Measurements from ENCODE around the gene PHKA2.

Gene PHKA2

GRCh38 chrX:18893536-18893935 lies 90.4 kb downstream of the PHKA2 start:
- H3K4me3 Mint-ChIP-seq: no peak overlapping the region
- ATAC-seq (no peak), DNase-seq (no peak)
- H3K4me1 Mint-ChIP-seq: peaks cover 4% of the 10 kb centered on the region
- H3K27me3 Mint-ChIP-seq: no peaks in the 10 kb centered on the region
- no peaks in the 10 kb centered on the region for H3K9me3 Mint-ChIP-seq
- no peaks in the 10 kb centered on the region for H3K36me3 Mint-ChIP-seq (ENCODE audit: low read depth)
- no peak overlapping the region for H3K27ac Mint-ChIP-seq

DNA sequence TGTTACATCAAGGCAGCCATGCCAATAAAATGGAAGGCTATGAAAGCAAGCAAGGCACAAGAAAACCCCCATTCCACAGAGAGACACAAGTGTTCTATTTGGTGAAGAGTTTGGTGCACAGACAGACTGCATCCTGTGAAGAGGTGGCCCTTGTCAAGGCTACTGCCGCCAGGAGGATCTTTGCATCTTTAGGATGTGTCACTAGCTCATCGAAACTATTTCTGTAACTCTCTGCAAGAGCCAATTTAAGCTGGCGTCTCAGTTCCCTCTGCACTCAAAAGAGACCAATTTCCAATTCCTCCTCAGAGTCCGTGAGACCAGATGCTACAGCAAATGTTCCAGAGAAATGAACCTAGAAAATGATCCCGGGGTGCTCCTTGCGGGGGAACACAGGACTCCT lies 91.0 kb downstream of the PHKA2 start:
- Mint-ChIP-seq H3K4me1 (peaks cover 6% of the 10 kb centered on the region), H3K27ac (no peak overlapping the region), H3K9me3 (no peaks in the 10 kb centered on the region), H3K36me3 (ENCODE audit: low read depth) (no peaks in the 10 kb centered on the region), H3K27me3 (no peaks in the 10 kb centered on the region), H3K4me3 (no peak overlapping the region)
- no peak for DNase-seq
- ATAC-seq: no peak

DNA sequence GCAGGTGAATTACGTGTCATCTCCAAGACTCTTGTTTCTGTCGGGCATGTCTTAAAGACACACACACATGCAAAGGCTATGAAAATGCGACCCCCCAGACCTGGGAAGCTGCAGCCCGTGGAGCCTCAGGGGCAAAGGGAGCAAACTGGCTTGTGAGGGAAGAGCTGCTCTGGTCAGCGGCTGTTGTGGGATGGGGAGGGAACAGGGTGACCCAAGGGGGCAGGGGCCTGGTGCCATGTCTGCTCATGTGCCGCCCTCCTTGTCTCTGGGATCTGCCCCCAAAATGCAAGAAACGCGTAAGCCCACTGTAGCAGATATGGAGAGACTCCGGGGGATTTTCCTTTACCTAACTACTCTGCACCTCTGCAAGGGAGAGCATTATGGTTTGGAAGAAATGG lies 92.4 kb downstream of the PHKA2 start:
- DNase-seq: no peak
- no peaks in the 10 kb centered on the region for H3K9me3 Mint-ChIP-seq
- H3K4me1 Mint-ChIP-seq: peaks cover 17% of the 10 kb centered on the region
- no peaks in the 10 kb centered on the region for H3K36me3 Mint-ChIP-seq (ENCODE audit: low read depth)
- H3K4me3 Mint-ChIP-seq: no peak overlapping the region
- ATAC-seq: no peak
- H3K27me3 Mint-ChIP-seq: no peaks in the 10 kb centered on the region
- no peak overlapping the region for H3K27ac Mint-ChIP-seq

DNA sequence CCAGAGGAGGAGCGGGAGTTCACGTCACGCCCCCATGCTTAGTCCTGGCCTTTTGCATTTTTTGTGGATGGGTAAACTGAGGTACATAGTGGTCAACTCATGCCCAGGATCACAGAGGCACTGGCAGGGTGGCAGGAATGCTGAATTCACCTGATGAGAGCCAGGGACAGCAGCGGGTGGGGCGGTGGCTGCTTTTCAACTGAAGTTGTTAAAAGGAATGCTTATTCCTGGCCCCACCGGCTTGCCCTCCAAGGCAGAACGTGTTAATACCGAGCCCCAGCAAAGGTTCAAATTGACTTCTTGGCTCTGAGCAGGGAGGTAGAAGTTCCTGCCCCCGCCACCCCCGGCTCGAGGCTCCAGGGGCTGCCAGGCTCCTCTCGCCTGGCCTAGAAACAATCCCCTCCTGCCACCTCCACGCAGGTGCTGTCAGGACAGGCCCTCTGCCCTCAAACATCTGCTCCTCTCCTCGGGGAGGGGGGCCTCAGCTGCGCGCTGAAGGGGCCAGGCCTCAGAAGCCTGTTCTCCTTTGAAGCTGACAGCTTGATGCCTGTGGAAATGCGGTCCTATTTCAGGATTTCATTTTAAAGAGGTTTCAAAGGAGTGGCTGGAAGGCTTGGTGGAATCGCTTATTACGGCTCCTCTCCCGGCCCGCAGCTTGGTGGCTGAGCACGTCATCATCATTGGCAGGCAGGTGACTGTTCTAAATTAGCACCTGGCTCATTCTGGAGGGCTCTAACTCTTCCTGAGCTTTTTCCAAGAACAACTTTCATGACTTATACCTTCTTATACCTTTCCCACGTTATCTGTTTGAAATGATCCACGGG lies 93.0 kb downstream of the PHKA2 start:
- Mint-ChIP-seq H3K9me3 (no peaks in the 10 kb centered on the region), H3K4me1 (peaks cover 23% of the 10 kb centered on the region), H3K4me3 (no peak overlapping the region), H3K27me3 (no peaks in the 10 kb centered on the region), H3K36me3 (ENCODE audit: low read depth) (no peaks in the 10 kb centered on the region), H3K27ac (no peak overlapping the region)
- DNase-seq (no peak), ATAC-seq (no peak)

GRCh38 chrX:18890049-18890381 lies 93.9 kb downstream of the PHKA2 start:
- H3K27me3 Mint-ChIP-seq: no peaks in the 10 kb centered on the region
- no peaks in the 10 kb centered on the region for H3K9me3 Mint-ChIP-seq
- H3K27ac Mint-ChIP-seq: no peak overlapping the region
- DNase-seq (no peak), ATAC-seq (no peak)
- H3K4me3 Mint-ChIP-seq: no peak overlapping the region
- H3K36me3 Mint-ChIP-seq (ENCODE audit: low read depth): no peaks in the 10 kb centered on the region
- peaks cover 32% of the 10 kb centered on the region for H3K4me1 Mint-ChIP-seq

DNA sequence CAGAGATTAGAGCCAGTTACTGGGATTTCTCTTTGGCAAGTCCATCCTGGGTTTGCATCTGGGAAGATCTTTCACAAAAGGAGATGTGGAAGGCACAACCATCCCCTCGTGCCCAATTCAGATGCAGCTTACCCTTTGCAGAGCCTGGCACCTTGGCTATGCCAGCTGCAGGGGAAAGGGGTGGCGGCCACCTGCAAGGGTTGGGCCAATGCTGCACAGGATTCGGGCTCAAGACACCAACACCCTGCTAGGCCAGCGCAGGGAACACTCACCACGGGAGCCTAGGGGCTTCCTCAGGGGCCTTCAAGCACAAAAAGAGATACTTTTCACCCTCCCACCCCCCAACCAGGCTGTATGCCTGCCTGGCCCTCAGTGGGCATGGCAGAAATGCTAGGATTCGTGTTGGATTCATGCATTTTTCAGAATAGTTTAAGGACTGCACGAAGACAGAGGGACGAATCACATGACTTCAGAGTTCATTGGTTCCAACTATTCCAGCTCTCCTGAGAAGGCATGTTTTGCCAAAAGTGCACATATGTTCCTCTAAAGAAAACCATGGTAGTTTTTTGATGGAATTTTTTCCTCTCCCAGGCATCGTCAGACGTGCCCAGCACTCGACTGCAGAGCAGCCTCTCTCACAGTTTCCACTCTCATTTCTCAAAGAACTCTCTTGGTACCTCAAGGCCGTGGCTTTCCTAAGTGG lies 94.4 kb downstream of the PHKA2 start:
- DNase-seq (no peak), ATAC-seq (no peak)
- Mint-ChIP-seq H3K9me3 (no peaks in the 10 kb centered on the region), H3K4me1 (peaks cover 33% of the 10 kb centered on the region), H3K36me3 (ENCODE audit: low read depth) (no peaks in the 10 kb centered on the region), H3K4me3 (no peak overlapping the region), H3K27ac (no peak overlapping the region), H3K27me3 (no peaks in the 10 kb centered on the region)

GRCh38 chrX:18888281-18888680 lies 95.6 kb downstream of the PHKA2 start:
- H3K9me3 Mint-ChIP-seq: no peaks in the 10 kb centered on the region
- no peaks in the 10 kb centered on the region for H3K27me3 Mint-ChIP-seq
- no peak overlapping the region for H3K4me3 Mint-ChIP-seq
- peaks cover 33% of the 10 kb centered on the region for H3K4me1 Mint-ChIP-seq
- no peak for DNase-seq
- ATAC-seq: no peak
- no peaks in the 10 kb centered on the region for H3K36me3 Mint-ChIP-seq (ENCODE audit: low read depth)
- no peak overlapping the region for H3K27ac Mint-ChIP-seq

DNA sequence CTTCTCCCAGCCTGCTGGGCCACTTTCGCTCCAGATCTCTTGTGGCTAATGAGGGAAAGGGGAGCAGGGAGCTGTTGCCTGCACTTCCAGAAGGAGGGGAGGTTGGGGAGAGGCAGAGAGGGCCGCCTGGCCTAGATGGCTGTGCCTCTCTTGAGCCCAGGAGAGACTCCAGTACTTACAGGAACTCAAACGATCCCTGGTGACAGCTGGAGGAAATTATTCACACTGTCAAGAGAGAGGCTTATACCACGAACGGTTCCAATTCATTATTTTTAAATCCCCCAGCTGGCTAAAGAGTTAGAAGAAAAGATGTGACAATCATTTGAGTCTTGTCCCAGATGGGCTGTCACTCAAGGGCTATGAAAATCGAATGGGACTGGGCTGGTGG lies 96.1 kb downstream of the PHKA2 start:
- ATAC-seq (no peak), DNase-seq (no peak)
- H3K36me3 Mint-ChIP-seq (ENCODE audit: low read depth): no peaks in the 10 kb centered on the region
- no peak overlapping the region for H3K27ac Mint-ChIP-seq
- H3K27me3 Mint-ChIP-seq: no peaks in the 10 kb centered on the region
- H3K4me1 Mint-ChIP-seq: peaks cover 33% of the 10 kb centered on the region
- no peaks in the 10 kb centered on the region for H3K9me3 Mint-ChIP-seq
- no peak overlapping the region for H3K4me3 Mint-ChIP-seq

- H3K36me3 Mint-ChIP-seq (ENCODE audit: low read depth): no peaks in the 10 kb centered on the region
- H3K27me3 Mint-ChIP-seq: no peaks in the 10 kb centered on the region
- peak overlapping the region; percentile 97 for H3K27ac Mint-ChIP-seq
- ATAC-seq (no peak), DNase-seq (no peak)
- H3K9me3 Mint-ChIP-seq: no peaks in the 10 kb centered on the region
- peaks cover 33% of the 10 kb centered on the region for H3K4me1 Mint-ChIP-seq
- H3K4me3 Mint-ChIP-seq: no peak overlapping the region
Measured at GRCh38 chrX:18887177-18887824, 96.6 kb downstream of the PHKA2 start.

DNA sequence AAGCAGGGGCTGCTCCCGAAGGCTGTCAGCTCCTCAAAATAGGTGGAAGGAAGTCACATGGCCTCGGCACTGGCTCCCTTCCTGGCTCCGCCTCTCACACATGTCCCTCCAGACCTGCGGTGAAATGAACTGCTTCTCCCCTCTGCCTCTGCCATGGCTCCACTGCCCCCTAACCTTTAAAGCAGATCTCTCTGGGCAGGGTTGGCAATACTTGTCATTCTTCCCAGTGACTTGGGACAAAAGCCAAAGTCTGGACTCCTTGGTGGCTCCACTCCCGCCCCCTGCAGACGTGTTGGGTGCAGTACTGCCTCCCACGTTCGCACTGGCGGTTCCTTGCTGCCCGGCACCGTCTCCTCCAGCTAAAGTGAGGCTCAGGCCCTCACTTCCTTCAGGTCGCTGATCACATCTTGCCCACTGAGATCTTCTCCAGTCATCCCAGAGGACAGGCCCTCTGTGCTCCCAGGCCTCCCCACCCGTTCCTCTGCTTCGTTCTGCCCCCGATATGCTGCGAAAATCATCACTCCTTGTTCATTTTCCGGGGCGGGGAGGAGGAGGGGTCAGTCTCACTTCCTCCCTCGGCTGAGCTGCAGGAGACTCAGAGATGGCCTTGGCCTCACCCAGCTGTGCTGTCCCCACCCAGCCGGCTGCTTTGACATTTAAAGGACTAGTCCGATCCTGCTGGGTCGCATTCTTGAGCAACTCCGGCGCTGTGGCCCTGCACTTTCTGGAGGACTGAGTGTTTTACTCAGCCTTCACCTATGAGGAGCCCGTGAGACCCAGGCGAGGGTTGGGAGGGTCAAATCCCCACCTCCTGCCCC lies 97.4 kb downstream of the PHKA2 start:
- H3K4me1 Mint-ChIP-seq: peaks cover 33% of the 10 kb centered on the region
- DNase-seq: peak; percentile 54
- peak overlapping the region; percentile 97 for H3K27ac Mint-ChIP-seq
- ATAC-seq: peak; percentile 75
- peak overlapping the region; percentile 77 for H3K4me3 Mint-ChIP-seq
- H3K27me3 Mint-ChIP-seq: no peaks in the 10 kb centered on the region
- H3K9me3 Mint-ChIP-seq: no peaks in the 10 kb centered on the region
- H3K36me3 Mint-ChIP-seq (ENCODE audit: low read depth): no peaks in the 10 kb centered on the region

DNA sequence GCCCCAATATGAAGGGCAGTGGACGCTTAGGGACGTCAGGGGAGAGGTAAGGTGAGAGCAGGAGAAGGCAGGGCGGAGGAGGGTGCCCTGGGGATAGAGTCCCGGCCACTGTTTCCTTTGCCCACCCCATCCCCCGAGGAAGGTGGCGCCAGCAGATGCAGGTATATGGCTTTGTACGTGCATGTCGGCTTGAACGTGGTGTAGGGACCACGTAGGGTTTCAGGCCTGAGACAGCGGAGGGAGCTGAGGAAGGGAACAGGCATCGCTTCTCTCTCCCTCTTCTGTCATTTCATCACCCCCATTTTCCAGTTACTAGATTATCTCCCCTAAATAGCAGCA lies 97.9 kb downstream of the PHKA2 start:
- peak overlapping the region; percentile 77 for H3K4me3 Mint-ChIP-seq
- DNase-seq: no peak
- peak overlapping the region; percentile 97 for H3K27ac Mint-ChIP-seq
- H3K9me3 Mint-ChIP-seq: no peaks in the 10 kb centered on the region
- no peaks in the 10 kb centered on the region for H3K27me3 Mint-ChIP-seq
- H3K4me1 Mint-ChIP-seq: peaks cover 33% of the 10 kb centered on the region
- H3K36me3 Mint-ChIP-seq (ENCODE audit: low read depth): no peaks in the 10 kb centered on the region
- ATAC-seq: peak; percentile 35

DNA sequence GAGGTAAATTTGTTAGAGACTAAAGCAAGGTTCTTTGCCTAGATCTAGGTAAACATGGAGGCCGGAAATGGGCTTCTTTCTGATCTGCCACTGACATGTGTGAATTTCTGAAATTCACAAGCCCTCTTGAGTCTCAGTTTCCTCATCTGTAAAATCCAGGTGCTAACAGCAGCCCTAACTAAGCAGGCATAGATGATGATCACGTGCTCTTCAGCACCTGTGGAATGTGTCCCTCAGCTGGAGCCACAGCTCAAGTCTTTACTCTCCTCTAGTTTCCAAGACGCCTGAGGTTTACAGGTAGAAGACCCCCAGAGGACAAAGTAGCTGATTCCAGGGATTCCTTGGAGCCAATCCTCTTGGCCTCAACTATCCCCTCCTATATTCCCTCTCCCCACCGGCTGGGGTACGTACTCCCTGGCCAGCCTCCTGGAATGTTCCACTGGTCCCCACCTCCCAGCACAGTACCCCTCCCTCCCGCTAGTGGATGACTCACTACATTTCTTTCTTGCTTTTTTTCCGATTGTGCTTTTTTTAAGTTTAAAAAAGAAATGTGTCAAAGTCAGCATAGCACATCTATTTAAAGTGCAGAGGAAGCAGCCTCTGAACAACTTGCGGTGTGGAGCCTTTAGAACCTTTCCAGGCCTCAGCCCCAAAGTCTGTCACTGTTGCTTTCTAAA lies 98.4 kb downstream of the PHKA2 start:
- H3K27me3 Mint-ChIP-seq: no peaks in the 10 kb centered on the region
- H3K4me3 Mint-ChIP-seq: peak overlapping the region; percentile 77
- H3K4me1 Mint-ChIP-seq: peaks cover 33% of the 10 kb centered on the region
- H3K36me3 Mint-ChIP-seq (ENCODE audit: low read depth): no peaks in the 10 kb centered on the region
- DNase-seq (no peak), ATAC-seq (peak; percentile 30)
- peak overlapping the region; percentile 97 for H3K27ac Mint-ChIP-seq
- H3K9me3 Mint-ChIP-seq: no peaks in the 10 kb centered on the region

DNA sequence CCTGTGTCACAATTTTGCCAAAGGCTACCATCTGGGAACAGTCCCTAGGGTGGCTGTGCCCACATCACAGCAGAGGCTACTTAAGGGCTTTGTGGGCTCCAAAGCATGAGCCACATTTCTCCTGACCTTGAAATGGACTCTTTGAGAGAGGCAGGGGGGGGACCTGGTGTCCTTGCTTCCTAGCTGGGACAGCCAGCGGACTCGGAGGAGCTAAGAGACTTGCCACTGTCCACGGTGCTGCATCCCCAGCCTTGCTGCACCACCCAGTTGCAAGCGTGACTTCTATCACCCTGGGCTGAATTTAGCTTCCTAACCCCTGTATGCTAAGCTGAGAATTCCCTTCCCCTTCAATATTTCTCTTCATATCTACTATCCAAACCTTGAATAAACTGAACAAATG lies 99.0 kb downstream of the PHKA2 start:
- Mint-ChIP-seq H3K4me1 (peaks cover 32% of the 10 kb centered on the region), H3K36me3 (ENCODE audit: low read depth) (no peaks in the 10 kb centered on the region), H3K4me3 (no peak overlapping the region), H3K27ac (peak overlapping the region; percentile 97), H3K9me3 (no peaks in the 10 kb centered on the region), H3K27me3 (no peaks in the 10 kb centered on the region)
- DNase-seq (no peak), ATAC-seq (no peak)

Data from activated naive CD8-positive, alpha-beta T cell treated with anti-CD3 and anti-CD28 coated beads, Interleukin-2, amount 50 U/mL, for 24 hours (primary cell).